GM12878 (cell line): ENCODE data around the gene REV3L. TPM values are rescaled to one million over a fixed set of nuclear protein-coding genes. Genes with fewer than 3 reads are reported as not detected.

Experiments used
- CBFB ChIP-seq: IDR thresholded peaks from 2 replicates; pipeline ENCODE4 v1.6.1; 2016; ENCODE audit warnings: antibody characterized with exemption, low read depth
- NFIC ChIP-seq: IDR thresholded peaks from 2 replicates; pipeline ENCODE4 v1.6.1; 2012; ENCODE audit warnings: low read depth, mild to moderate bottlenecking, inconsistent platforms, low read length, moderate library complexity
- RAD21 ChIP-seq: IDR thresholded peaks from 2 replicates; pipeline ENCODE4 v1.6.1; 2011; ENCODE audit warnings: mild to moderate bottlenecking, low read depth, low read length, moderate library complexity; ENCODE audit not compliant: insufficient read depth
- RB1 ChIP-seq: fragments of 450-650 bp; formaldehyde crosslinking; IDR thresholded peaks from 2 replicates; pipeline ENCODE4 v1.6.1; 2017; ENCODE audit warnings: mild to moderate bottlenecking, borderline replicate concordance
- RUNX3 ChIP-seq: IDR thresholded peaks from 2 replicates; pipeline ENCODE4 v1.6.1; 2012; ENCODE audit warnings: low read length, inconsistent platforms
- polyA plus RNA-seq, 11 experiments: library from polyadenylated mRNA; depleted of rRNA in 4 of 11; unstranded in 6 of 11; stranded (reverse) in 5 of 11; fragments of >200 nt; fragmentation: Nextera tagmentation in 4 of 11; fragmentation: Illumina TruSeq in 1 of 11; extraction: Ambion mirVana in 4 of 11; extraction: Trizol in 1 of 11; gene quantifications; 1 replicate in 1 of 11; 2 replicates in 10 of 11; pipeline versions ENCODE4 v1.2.1 to v1.2.3, GENCODE V29; 2011 to 2016; ENCODE audit warnings: inconsistent platforms in 2 of 11, missing spikeins in 2 of 11, low read depth in 1 of 11
- total RNA-seq, 4 experiments: library from RNA; depleted of rRNA in 3 of 4; stranded (reverse); fragments of >200 nt in 3 of 4; fragmentation: Illumina TruSeq in 1 of 4; extraction: Trizol in 1 of 4; gene quantifications; 2 replicates each; pipeline versions ENCODE4 v1.2.1 to v1.2.3, GENCODE V29; 2013 to 2021
- TF ChIP-seq, protein P1 (sequence below): fragments of 450-650 bp; IDR thresholded peaks from 2 replicates; pipeline ENCODE4 v1.6.1; 2016; ENCODE audit warnings: mild to moderate bottlenecking, moderate library complexity, borderline replicate concordance
- TF ChIP-seq, protein P2 (sequence below): fragments of 150-350 bp; IDR thresholded peaks from 2 replicates; pipeline ENCODE4 v1.6.1; 2014; ENCODE audit warnings: mild to moderate bottlenecking, low read depth, low read length
- TF ChIP-seq, protein P3 (sequence below): IDR thresholded peaks from 2 replicates; pipeline ENCODE4 v1.6.1; 2012; ENCODE audit warnings: low read depth, low read length, improper control_type of control experiment
- TF ChIP-seq, protein P4 (sequence below): fragments of 450-650 bp; IDR thresholded peaks from 2 replicates; pipeline ENCODE4 v1.6.1; 2017; ENCODE audit warnings: low read depth, mild to moderate bottlenecking, moderate library complexity
- TF ChIP-seq, protein P5 (sequence below): fragments of 450-650 bp; IDR thresholded peaks from 2 replicates; pipeline ENCODE4 v1.6.1; 2017; ENCODE audit warnings: mild to moderate bottlenecking, low read depth, inconsistent platforms; ENCODE audit not compliant: poor library complexity, severe bottlenecking

REV3L gene
- total and polyA plus RNA-seq, 10 of the 15 experiments (the other 5 are each of a cell fraction or from before 2014, with no cell fraction given), result 7.6 to 33.6 (median 21.5) TPM

DNA sequence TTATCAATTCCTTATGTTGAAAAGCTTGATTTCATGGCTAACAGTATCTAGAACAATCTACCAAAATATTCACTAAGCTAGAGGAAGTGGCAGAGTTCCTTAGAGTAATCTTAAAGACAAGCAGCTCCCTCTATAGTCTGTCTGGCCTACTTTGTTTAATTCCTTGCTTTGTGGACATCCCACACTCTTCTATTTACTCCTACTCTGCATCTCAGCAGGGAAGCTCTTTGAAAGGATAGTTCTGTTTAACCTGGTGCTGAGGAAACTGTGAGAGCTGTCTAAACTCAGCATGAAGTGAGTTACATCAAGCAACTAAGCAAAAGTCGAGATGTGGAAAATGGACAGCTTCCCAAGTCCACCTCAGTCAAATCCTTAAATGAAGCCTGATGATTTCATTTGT, 4.3 kb downstream of the REV3L start (continued):
- TF ChIP-seq, protein P1, sequence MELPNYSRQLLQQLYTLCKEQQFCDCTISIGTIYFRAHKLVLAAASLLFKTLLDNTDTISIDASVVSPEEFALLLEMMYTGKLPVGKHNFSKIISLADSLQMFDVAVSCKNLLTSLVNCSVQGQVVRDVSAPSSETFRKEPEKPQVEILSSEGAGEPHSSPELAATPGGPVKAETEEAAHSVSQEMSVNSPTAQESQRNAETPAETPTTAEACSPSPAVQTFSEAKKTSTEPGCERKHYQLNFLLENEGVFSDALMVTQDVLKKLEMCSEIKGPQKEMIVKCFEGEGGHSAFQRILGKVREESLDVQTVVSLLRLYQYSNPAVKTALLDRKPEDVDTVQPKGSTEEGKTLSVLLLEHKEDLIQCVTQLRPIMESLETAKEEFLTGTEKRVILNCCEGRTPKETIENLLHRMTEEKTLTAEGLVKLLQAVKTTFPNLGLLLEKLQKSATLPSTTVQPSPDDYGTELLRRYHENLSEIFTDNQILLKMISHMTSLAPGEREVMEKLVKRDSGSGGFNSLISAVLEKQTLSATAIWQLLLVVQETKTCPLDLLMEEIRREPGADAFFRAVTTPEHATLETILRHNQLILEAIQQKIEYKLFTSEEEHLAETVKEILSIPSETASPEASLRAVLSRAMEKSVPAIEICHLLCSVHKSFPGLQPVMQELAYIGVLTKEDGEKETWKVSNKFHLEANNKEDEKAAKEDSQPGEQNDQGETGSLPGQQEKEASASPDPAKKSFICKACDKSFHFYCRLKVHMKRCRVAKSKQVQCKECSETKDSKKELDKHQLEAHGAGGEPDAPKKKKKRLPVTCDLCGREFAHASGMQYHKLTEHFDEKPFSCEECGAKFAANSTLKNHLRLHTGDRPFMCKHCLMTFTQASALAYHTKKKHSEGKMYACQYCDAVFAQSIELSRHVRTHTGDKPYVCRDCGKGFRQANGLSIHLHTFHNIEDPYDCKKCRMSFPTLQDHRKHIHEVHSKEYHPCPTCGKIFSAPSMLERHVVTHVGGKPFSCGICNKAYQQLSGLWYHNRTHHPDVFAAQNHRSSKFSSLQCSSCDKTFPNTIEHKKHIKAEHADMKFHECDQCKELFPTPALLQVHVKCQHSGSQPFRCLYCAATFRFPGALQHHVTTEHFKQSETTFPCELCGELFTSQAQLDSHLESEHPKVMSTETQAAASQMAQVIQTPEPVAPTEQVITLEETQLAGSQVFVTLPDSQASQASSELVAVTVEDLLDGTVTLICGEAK, result no peak; the same call in 1 of the 2 replicates
- TF ChIP-seq, protein P2, sequence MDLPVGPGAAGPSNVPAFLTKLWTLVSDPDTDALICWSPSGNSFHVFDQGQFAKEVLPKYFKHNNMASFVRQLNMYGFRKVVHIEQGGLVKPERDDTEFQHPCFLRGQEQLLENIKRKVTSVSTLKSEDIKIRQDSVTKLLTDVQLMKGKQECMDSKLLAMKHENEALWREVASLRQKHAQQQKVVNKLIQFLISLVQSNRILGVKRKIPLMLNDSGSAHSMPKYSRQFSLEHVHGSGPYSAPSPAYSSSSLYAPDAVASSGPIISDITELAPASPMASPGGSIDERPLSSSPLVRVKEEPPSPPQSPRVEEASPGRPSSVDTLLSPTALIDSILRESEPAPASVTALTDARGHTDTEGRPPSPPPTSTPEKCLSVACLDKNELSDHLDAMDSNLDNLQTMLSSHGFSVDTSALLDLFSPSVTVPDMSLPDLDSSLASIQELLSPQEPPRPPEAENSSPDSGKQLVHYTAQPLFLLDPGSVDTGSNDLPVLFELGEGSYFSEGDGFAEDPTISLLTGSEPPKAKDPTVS, result peak; percentile 71; the same call in 1 of the 2 replicates
- TF ChIP-seq, protein P3, sequence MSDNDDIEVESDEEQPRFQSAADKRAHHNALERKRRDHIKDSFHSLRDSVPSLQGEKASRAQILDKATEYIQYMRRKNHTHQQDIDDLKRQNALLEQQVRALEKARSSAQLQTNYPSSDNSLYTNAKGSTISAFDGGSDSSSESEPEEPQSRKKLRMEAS, result no peak
- no peak for TF ChIP-seq NFIC
- TF ChIP-seq RUNX3, result 0 out of 2 replicates have a peak, but pooled peaks have one; percentile 16
- peak; percentile 70 for TF ChIP-seq RAD21
- TF ChIP-seq, protein P4, sequence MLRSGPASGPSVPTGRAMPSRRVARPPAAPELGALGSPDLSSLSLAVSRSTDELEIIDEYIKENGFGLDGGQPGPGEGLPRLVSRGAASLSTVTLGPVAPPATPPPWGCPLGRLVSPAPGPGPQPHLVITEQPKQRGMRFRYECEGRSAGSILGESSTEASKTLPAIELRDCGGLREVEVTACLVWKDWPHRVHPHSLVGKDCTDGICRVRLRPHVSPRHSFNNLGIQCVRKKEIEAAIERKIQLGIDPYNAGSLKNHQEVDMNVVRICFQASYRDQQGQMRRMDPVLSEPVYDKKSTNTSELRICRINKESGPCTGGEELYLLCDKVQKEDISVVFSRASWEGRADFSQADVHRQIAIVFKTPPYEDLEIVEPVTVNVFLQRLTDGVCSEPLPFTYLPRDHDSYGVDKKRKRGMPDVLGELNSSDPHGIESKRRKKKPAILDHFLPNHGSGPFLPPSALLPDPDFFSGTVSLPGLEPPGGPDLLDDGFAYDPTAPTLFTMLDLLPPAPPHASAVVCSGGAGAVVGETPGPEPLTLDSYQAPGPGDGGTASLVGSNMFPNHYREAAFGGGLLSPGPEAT, result 0 out of 2 replicates have a peak, but pooled peaks have one; percentile 13
- TF ChIP-seq CBFB, result no peak
- 0 out of 2 replicates have a peak, but pooled peaks have one; percentile 43 for TF ChIP-seq RB1
- TF ChIP-seq, protein P5, sequence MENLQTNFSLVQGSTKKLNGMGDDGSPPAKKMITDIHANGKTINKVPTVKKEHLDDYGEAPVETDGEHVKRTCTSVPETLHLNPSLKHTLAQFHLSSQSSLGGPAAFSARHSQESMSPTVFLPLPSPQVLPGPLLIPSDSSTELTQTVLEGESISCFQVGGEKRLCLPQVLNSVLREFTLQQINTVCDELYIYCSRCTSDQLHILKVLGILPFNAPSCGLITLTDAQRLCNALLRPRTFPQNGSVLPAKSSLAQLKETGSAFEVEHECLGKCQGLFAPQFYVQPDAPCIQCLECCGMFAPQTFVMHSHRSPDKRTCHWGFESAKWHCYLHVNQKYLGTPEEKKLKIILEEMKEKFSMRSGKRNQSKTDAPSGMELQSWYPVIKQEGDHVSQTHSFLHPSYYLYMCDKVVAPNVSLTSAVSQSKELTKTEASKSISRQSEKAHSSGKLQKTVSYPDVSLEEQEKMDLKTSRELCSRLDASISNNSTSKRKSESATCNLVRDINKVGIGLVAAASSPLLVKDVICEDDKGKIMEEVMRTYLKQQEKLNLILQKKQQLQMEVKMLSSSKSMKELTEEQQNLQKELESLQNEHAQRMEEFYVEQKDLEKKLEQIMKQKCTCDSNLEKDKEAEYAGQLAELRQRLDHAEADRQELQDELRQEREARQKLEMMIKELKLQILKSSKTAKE, result peak; percentile 60
